ENCODE measurements around the gene STEAP3. TPM values are rescaled to one million over a fixed set of nuclear protein-coding genes. Genes with fewer than 3 reads are reported as not detected.
"Not testable (repeated sequence)": the region's sequence is repeated elsewhere in the genome, so short reads cannot be mapped to it uniquely, and the experiment has no call there.

Gene STEAP3
- polyA plus RNA-seq, 3 donors from 2014 or later: 0.83 to 1.9 TPM; not detected in 1

GRCh38 chr2:119261493-119262225 lies 38.0 kb downstream of the STEAP3 start:
- H3K36me3 Mint-ChIP-seq: peaks cover 3 to 4% (median 3%) of the 10 kb centered on the region in 3 donors
- DNase-seq: no peak
- H3K9me3 Mint-ChIP-seq: no peaks in the 10 kb centered on the region
- peaks cover 0 to 4% (median 2%) of the 10 kb centered on the region in 3 donors for H3K27me3 Mint-ChIP-seq (ENCODE audit: low read depth in 3 of 3)
- no peak overlapping the region for H3K27ac Mint-ChIP-seq
- H3K4me3 Mint-ChIP-seq: no peak overlapping the region
- no peaks in the 10 kb centered on the region for H3K4me1 Mint-ChIP-seq

DNA sequence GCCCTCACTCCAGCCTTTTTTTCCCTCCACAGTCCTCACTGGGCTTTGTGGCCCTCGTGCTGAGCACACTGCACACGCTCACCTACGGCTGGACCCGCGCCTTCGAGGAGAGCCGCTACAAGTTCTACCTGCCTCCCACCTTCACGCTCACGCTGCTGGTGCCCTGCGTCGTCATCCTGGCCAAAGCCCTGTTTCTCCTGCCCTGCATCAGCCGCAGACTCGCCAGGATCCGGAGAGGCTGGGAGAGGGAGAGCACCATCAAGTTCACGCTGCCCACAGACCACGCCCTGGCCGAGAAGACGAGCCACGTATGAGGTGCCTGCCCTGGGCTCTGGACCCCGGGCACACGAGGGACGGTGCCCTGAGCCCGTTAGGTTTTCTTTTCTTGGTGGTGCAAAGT lies 39.4 kb downstream of the STEAP3 start:
- Mint-ChIP-seq H3K36me3 (peaks cover 4 to 9% (median 9%) of the 10 kb centered on the region in 3 donors), H3K9me3 (no peaks in the 10 kb centered on the region), H3K4me3 (no peak overlapping the region), H3K4me1 (no peaks in the 10 kb centered on the region), H3K27ac (no peak overlapping the region), H3K27me3 (ENCODE audit: low read depth in 3 of 3) (peaks cover 0 to 7% (median 2%) of the 10 kb centered on the region in 3 donors)
- DNase-seq: no peak

GRCh38 chr2:119263656-119264055 lies 40.0 kb downstream of the STEAP3 start:
- Mint-ChIP-seq H3K4me3 (no peak overlapping the region), H3K27me3 (ENCODE audit: low read depth in 3 of 3) (peaks cover 0 to 7% (median 2%) of the 10 kb centered on the region in 3 donors), H3K36me3 (peaks cover 4 to 13% (median 9%) of the 10 kb centered on the region in 3 donors), H3K27ac (no peak overlapping the region), H3K9me3 (no peaks in the 10 kb centered on the region), H3K4me1 (no peaks in the 10 kb centered on the region)
- no peak for DNase-seq

GRCh38 chr2:119264781-119265692 lies 41.4 kb downstream of the STEAP3 start:
- Mint-ChIP-seq H3K27me3 (ENCODE audit: low read depth in 3 of 3) (peaks cover 2 to 9% (median 2%) of the 10 kb centered on the region in 3 donors), H3K36me3 (peaks cover 8 to 13% (median 9%) of the 10 kb centered on the region in 3 donors), H3K4me3 (no peak overlapping the region), H3K9me3 (no peaks in the 10 kb centered on the region), H3K27ac (no peak overlapping the region), H3K4me1 (no peaks in the 10 kb centered on the region)
- peak in 2 of 3 donors; percentile 19 to 22 for DNase-seq

- Mint-ChIP-seq H3K4me3 (no peak overlapping the region), H3K27ac (no peak overlapping the region), H3K9me3 (no peaks in the 10 kb centered on the region), H3K4me1 (no peaks in the 10 kb centered on the region), H3K36me3 (peaks cover 8 to 13% (median 9%) of the 10 kb centered on the region in 3 donors), H3K27me3 (ENCODE audit: low read depth in 3 of 3) (peaks cover 2 to 9% (median 2%) of the 10 kb centered on the region in 3 donors)
- DNase-seq: no peak
These were observed 42.0 kb downstream of the STEAP3 start for GRCh38 chr2:119265693-119266066.

GRCh38 chr2:119266091-119266589 lies 42.5 kb downstream of the STEAP3 start:
- Mint-ChIP-seq H3K36me3 (peaks cover 8 to 13% (median 9%) of the 10 kb centered on the region in 3 donors), H3K4me3 (no peak overlapping the region), H3K27me3 (ENCODE audit: low read depth in 3 of 3) (peaks cover 2 to 9% (median 2%) of the 10 kb centered on the region in 3 donors), H3K27ac (no peak overlapping the region), H3K4me1 (no peaks in the 10 kb centered on the region), H3K9me3 (no peaks in the 10 kb centered on the region)
- no peak for DNase-seq

DNA sequence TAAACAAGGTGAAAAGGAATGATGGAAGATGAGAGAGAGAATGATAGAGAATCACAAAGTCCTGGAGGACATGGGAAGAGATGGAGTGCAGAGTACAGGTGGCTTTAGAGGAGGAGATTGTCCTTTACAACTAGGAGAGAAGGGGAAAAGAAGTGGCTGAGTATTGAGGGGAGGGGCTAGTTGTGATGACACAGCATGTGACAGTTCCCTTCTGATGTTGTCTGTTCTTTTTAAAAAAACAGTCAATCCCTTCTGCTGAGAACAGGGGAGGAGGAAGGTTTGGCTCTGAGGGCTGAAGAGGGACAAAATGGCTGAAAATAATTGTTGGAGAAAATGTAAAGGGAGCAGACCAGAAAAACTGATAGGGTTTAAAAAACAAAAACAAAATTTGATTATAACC lies 44.0 kb downstream of the STEAP3 start:
- H3K27ac Mint-ChIP-seq: no peak overlapping the region
- no peak for DNase-seq
- H3K36me3 Mint-ChIP-seq: peaks cover 8 to 13% (median 9%) of the 10 kb centered on the region in 3 donors
- H3K27me3 Mint-ChIP-seq (ENCODE audit: low read depth in 3 of 3): peaks cover 2 to 9% (median 2%) of the 10 kb centered on the region in 3 donors
- no peak overlapping the region for H3K4me3 Mint-ChIP-seq
- H3K4me1 Mint-ChIP-seq: no peaks in the 10 kb centered on the region
- H3K9me3 Mint-ChIP-seq: no peaks in the 10 kb centered on the region

- DNase-seq: no peak
- peaks cover 0 to 8% (median 0%) of the 10 kb centered on the region in 3 donors for H3K27me3 Mint-ChIP-seq (ENCODE audit: low read depth in 3 of 3)
- H3K36me3 Mint-ChIP-seq: peaks cover 0 to 8% (median 7%) of the 10 kb centered on the region in 3 donors
- no peak overlapping the region for H3K27ac Mint-ChIP-seq
- no peaks in the 10 kb centered on the region for H3K4me1 Mint-ChIP-seq
- H3K9me3 Mint-ChIP-seq: no peaks in the 10 kb centered on the region
- no peak overlapping the region for H3K4me3 Mint-ChIP-seq
These were observed 53.2 kb downstream of the STEAP3 start for GRCh38 chr2:119276864-119277263.

GRCh38 chr2:119278385-119278784 lies 54.8 kb downstream of the STEAP3 start:
- not testable (repeated sequence) for H3K4me1 Mint-ChIP-seq; H3K4me3 Mint-ChIP-seq; H3K36me3 Mint-ChIP-seq; H3K27ac Mint-ChIP-seq; H3K27me3 Mint-ChIP-seq (ENCODE audit: low read depth in 3 of 3); DNase-seq; H3K9me3 Mint-ChIP-seq

DNA sequence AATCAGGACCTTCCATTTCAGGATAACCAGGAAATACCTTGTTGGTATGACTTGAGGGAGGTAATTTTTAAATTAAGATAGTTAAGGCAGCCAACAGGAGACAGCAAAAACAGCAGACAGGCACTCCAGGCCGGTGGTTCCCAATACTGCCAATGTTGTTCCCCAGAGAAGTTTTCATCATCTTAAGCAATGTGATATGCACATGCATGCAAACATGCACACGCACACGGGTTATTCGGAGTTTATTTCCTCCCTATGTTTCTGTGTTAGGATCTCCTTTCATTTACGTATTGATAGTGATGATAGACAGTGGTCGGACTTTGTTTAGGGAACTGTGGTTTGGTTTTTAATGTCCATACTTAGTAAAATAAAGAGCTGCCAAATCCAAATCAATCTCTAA lies 55.3 kb downstream of the STEAP3 start:
- Mint-ChIP-seq H3K4me3 (no peak overlapping the region), H3K27me3 (ENCODE audit: low read depth in 3 of 3) (peaks cover 0 to 8% (median under 1%) of the 10 kb centered on the region in 3 donors), H3K4me1 (peaks cover 0 to 4% of the 10 kb centered on the region in 2 donors), H3K36me3 (peaks cover 0 to 8% (median 7%) of the 10 kb centered on the region in 3 donors), H3K9me3 (no peaks in the 10 kb centered on the region), H3K27ac (peak overlapping the region in 1 of 6 donors; percentile 60)
- DNase-seq: no peak

- Mint-ChIP-seq H3K36me3 (peaks cover 0 to 13% (median 7%) of the 10 kb centered on the region in 3 donors), H3K4me1 (peaks cover 0 to 4% of the 10 kb centered on the region in 2 donors), H3K9me3 (no peaks in the 10 kb centered on the region), H3K27ac (no peak overlapping the region), H3K27me3 (ENCODE audit: low read depth in 3 of 3) (peaks cover 0 to 6% (median 1%) of the 10 kb centered on the region in 3 donors), H3K4me3 (no peak overlapping the region)
- no peak for DNase-seq
These were observed 56.0 kb downstream of the STEAP3 start for GRCh38 chr2:119279666-119280065.

GRCh38 chr2:119280680-119281079 lies 57.0 kb downstream of the STEAP3 start:
- Mint-ChIP-seq H3K36me3 (peaks cover 0 to 14% (median 10%) of the 10 kb centered on the region in 3 donors), H3K27me3 (ENCODE audit: low read depth in 3 of 3) (peaks cover 0 to 6% (median 1%) of the 10 kb centered on the region in 3 donors), H3K9me3 (no peaks in the 10 kb centered on the region), H3K27ac (no peak overlapping the region), H3K4me3 (no peak overlapping the region), H3K4me1 (peaks cover 0 to 4% of the 10 kb centered on the region in 2 donors)
- DNase-seq: no peak

GRCh38 chr2:119282146-119282995 lies 58.7 kb downstream of the STEAP3 start:
- peaks cover 9 to 21% (median 16%) of the 10 kb centered on the region in 3 donors for H3K36me3 Mint-ChIP-seq
- DNase-seq: no peak
- no peak overlapping the region for H3K27ac Mint-ChIP-seq
- no peaks in the 10 kb centered on the region for H3K9me3 Mint-ChIP-seq
- peaks cover 0 to 4% (median 1%) of the 10 kb centered on the region in 3 donors for H3K27me3 Mint-ChIP-seq (ENCODE audit: low read depth in 3 of 3)
- H3K4me1 Mint-ChIP-seq: peaks cover 0 to 4% of the 10 kb centered on the region in 2 donors
- H3K4me3 Mint-ChIP-seq: no peak overlapping the region

Data from immature natural killer cell (primary cell).